HG02973 (cell line): ENCODE data around the gene METTL9.
A peak's percentile ranks its signal among the peaks of the same experiment; 100 is the strongest.
"Not testable (repeated sequence)": the region's sequence is repeated elsewhere in the genome, so short reads cannot be mapped to it uniquely, and the experiment has no call there.

ENCODE experiments used
- ATAC-seq: cut with Tn5 transposase; IDR thresholded peaks from one replicate; pipeline ENCODE4 v1.9.1; 2021; ENCODE audit warnings: moderate library complexity; ENCODE audit not compliant: unreplicated experiment

Gene METTL9

GRCh38 chr16:21599122-21600030 is at the start of gene METTL9:
METTL9 (plus strand) TSS chr16:21599577; CDS start chr16:21599734, 157 bp downstream.
- ATAC-seq = peak; percentile 84

DNA sequence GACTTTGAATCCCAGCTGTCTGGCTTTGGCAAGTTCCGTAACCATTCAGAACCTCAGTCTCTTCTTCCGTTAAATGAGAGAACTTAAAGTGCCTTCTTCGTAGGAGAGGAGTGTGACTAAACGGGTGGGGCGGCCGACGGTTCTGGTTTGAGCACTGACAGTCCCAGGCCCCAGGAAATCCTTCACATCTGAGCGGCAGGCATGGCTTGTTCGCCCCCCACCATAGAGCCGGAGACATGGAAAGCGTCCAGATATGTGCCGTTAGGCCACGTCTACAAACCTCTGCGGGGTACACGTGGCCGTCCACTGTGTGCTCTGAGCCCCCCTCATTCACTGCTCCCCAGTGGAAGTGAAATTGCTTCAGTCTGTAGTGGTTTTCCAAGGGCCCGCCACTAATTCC is 49.4 kb upstream of the METTL9 start:
- not testable (repeated sequence) for ATAC-seq

- ATAC-seq = not testable (repeated sequence)
These were observed 48.9 kb upstream of the METTL9 start for GRCh38 chr16:21550435-21550834.

DNA sequence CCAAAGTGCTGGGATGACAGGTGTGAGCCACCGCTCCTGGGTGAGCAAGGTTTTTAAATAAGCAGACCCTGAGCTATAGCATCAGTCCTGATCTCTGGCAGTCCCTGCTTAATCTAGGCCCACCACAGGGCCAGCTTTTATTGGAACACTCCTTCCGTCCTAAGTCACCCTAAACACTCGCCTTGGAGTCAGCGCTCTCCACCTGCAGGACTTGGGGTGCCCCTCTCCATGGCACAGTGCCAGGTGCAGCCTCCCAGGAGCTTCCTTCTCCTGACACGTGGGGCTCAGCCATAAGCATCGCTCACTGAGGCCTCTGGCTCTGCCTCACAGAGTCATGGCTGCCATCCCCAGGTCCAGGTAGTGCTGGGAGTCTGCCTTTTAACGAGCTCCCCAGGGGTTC is 48.3 kb upstream of the METTL9 start:
- not testable (repeated sequence) for ATAC-seq

GRCh38 chr16:21551600-21551999 is 47.8 kb upstream of the METTL9 start:
- ATAC-seq = not testable (repeated sequence)

- ATAC-seq = not testable (repeated sequence)
These were observed 45.7 kb upstream of the METTL9 start for GRCh38 chr16:21553481-21554296.

- peak; percentile 86 for ATAC-seq
These were observed 44.4 kb upstream of the METTL9 start for GRCh38 chr16:21554795-21555585.

- not testable (repeated sequence) for ATAC-seq
These were observed 43.8 kb upstream of the METTL9 start for GRCh38 chr16:21555621-21556020.

DNA sequence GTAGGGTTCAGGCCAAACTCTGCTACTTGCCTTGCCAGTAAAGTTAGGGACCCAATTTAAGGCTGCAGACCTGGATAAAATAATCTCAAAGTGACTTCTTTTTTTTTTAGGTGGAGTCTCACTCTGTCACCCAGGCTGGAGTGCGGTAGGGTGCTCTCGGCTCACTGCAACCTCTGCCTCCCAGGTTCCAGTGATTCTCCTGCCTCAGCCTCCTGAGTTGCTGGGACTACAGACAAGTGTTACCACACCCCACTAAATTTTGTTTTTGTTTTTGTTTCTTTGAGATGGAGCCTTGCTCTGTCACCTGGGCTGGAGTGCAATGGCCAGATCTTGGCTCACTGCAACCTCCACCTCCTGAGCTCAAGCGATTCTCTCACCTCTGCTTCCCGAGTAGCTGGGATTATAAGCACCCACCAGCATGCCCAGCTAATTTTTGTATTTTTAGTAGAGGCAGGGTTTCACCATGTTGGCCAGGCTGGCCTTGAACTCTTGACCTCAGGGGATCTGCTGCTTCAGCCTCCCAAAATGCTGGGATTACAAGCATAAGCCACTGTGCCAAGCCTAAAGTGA is 43.3 kb upstream of the METTL9 start:
- not testable (repeated sequence) for ATAC-seq

GRCh38 chr16:21556651-21557241 is 42.6 kb upstream of the METTL9 start:
- ATAC-seq = not testable (repeated sequence)

- no peak for ATAC-seq
These were observed 38.9 kb upstream of the METTL9 start for GRCh38 chr16:21560462-21560861.

GRCh38 chr16:21563676-21564075 is 35.7 kb upstream of the METTL9 start:
- no peak for ATAC-seq

DNA sequence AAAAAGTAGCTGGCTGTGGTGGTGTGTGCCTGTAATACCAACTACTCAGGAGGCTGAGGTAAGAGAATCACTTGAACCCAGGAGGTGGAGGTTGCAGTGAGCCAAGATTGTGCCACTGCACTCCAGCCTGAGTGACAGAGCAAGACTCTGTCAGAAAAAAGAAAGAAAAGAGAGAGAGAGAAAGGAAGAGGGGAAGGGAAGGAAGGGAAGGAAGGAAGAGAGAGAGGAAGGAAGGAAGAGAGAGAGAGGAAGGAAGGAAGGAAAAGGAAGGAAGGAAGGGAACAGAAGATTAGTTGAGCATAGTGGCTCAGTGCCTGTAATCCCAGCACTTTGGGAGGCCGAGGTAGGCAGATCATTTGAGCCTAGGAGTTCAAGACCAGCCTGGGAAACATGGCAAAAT is 35.0 kb upstream of the METTL9 start:
- ATAC-seq = not testable (repeated sequence)

DNA sequence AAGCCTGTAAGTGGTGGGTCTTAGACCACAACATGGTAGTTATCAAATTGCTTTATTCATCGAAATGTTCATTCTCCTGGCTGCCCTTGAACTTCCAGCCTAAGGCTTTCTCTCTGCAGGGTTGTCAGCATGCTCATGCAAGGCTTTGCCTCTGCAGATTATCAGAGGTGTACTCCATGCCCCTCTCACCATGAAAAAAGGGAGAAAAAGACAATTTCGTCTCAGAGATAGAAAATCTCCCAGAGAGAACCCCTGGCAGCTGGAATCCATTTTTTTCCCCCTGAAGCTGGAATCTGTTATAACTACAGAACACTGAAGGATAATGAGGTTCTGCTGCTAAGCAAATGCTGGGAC is 33.9 kb upstream of the METTL9 start:
- ATAC-seq = no peak

GRCh38 chr16:21565861-21566669 is 33.3 kb upstream of the METTL9 start:
- ATAC-seq = no peak

GRCh38 chr16:21566891-21567414 is 32.4 kb upstream of the METTL9 start:
- ATAC-seq = no peak

GRCh38 chr16:21567496-21567895 is 31.9 kb upstream of the METTL9 start:
- ATAC-seq = not testable (repeated sequence)

DNA sequence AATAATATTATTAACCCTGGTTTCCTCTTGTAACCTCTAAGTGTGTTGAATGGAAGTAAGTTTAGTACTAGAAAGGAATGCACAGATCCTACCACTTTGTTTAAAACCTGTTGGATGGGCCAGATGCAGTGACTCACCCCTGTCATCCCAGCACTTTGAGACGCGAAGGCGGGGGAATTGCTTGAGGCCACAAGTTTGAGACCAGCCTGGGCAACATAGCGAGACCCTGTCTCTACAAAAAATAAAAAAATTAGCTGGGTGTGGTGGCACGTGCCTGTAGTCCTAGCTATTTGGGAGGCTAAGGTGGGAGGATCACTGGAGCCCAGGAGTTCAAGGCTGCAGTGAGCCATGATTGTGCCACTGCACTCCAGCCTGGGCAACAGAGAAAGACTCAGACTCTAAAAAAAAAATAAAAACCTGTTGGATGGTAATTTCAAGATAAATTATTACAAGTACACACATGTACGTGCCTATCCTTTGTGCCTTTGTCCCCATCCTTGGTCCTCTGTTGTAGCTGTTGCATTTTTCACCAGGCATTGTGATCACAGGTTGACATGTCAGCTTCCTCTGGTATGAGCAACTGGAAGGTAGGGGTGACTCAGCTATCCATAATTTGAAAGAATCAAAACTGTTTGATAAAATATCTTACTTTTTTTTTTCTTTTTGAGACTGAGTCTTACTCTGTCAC is 30.7 kb upstream of the METTL9 start:
- ATAC-seq = no peak

- no peak for ATAC-seq
These were observed 28.7 kb upstream of the METTL9 start for GRCh38 chr16:21570676-21571017.
